GM10266 (cell line): ENCODE measurements around the gene CYRIA.

Source experiments
- DNase-seq: peaks from one replicate; pipeline ENCODE4 v3.0.0; 2012; ENCODE audit errors: extremely low spot score
- CTCF ChIP-seq: IDR thresholded peaks from 2 replicates; pipeline ENCODE4 v1.5.1; 2012; ENCODE audit warnings: mild to moderate bottlenecking, low read depth; ENCODE audit not compliant: control insufficient read depth, insufficient read depth; ENCODE audit errors: missing control alignments

The CYRIA gene

GRCh38 chr2:16691261-16691660 is 25.6 kb upstream of the CYRIA start:
- DNase-seq: no peak
- no peak for TF ChIP-seq CTCF

- no peak for DNase-seq
- no peak for TF ChIP-seq CTCF
These were observed 22.3 kb upstream of the CYRIA start for GRCh38 chr2:16687955-16688354.

- DNase-seq: no peak
- TF ChIP-seq CTCF: no peak
These were observed 21.6 kb upstream of the CYRIA start for GRCh38 chr2:16687222-16687621.

- DNase-seq: no peak
- no peak for TF ChIP-seq CTCF
These were observed 21.0 kb upstream of the CYRIA start for GRCh38 chr2:16686641-16687040.

GRCh38 chr2:16685340-16685715 is 19.7 kb upstream of the CYRIA start:
- TF ChIP-seq CTCF: no peak
- DNase-seq: no peak

- no peak for DNase-seq
- no peak for TF ChIP-seq CTCF
These were observed 19.2 kb upstream of the CYRIA start for GRCh38 chr2:16684676-16685339.

- DNase-seq: no peak
- no peak for TF ChIP-seq CTCF
These were observed 17.9 kb upstream of the CYRIA start for GRCh38 chr2:16683576-16683975.
